ENCODE results near the gene RERGL.
"Not testable (repeated sequence)": the region's sequence is repeated elsewhere in the genome, so short reads cannot be mapped to it uniquely, and the experiment has no call there.

Gene RERGL

GRCh38 chr12:18090093-18090492 lies at the start of gene RERGL:
RERGL (minus strand) TSS chr12:18090193; CDS start chr12:18090140, 53 bp downstream.
- in situ Hi-C loops (cut with MboI; ENCODE audit: low sequenced_read_pairs), result no loop called here

DNA sequence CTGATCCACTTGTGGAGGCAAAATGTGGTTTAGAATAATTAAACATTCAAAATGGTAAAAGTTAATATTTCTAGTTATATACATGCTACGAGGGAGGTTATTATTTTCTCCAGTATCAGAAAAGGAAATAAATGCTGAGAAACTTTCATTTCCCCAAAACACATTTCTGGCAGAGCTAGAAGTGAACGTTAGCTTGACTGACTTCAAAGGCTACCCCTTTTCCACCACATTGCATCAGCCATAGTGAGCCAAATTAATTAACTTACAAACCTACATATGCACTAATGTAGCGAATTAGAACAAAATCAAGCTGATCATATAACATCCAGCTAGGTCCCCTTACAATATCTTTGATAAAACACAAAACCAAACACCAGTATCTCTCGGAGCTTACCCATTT lies 49.3 kb upstream of the RERGL start:
- in situ Hi-C loops (cut with MboI; ENCODE audit: low sequenced_read_pairs), result no loop called here

DNA sequence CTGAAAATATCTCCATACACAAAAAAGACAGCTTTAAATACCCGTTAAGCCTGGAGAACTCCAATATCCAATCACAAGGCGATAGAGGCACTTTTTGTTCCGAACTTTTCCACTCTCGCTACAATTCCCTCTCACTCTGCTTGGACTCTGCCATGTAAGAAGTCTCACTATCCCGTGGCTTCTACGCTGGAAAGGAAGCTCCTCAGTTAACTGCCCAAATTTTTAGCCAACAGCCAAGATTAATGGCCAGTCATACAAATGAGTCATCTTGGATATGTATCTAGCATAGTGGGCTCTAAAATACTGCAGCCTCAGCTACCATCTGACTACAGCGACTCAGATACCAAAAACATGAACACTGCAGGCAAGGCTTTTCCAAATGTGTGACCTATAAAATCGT lies 45.5 kb upstream of the RERGL start:
- in situ Hi-C loops (cut with MboI; ENCODE audit: low sequenced_read_pairs), result no loop called here

GRCh38 chr12:18135086-18135485 lies 45.1 kb upstream of the RERGL start:
- in situ Hi-C loops (cut with MboI; ENCODE audit: low sequenced_read_pairs), result no loop called here

DNA sequence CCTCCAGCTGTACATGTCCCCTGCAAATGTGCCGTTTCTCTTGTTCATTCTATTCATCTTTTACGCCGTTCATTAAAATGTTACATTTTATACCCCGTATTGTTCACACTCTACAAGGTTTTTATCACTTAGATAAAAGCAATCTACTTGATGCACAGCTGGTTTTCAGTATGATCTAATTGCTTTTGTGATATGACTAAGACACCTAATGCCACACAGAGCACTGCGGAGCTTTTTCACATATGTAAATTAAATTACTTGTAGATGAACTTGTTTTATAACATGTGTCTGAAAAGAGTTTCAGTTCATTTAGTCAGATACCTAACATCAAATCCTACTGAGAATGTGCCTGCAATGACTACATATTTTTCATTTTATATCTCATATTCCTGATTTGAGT lies 40.9 kb upstream of the RERGL start:
- in situ Hi-C loops (cut with MboI; ENCODE audit: low sequenced_read_pairs), result no loop called here

- in situ Hi-C loops (cut with MboI; ENCODE audit: low sequenced_read_pairs), result no loop called here
These were observed 33.7 kb upstream of the RERGL start for GRCh38 chr12:18123707-18124106.

DNA sequence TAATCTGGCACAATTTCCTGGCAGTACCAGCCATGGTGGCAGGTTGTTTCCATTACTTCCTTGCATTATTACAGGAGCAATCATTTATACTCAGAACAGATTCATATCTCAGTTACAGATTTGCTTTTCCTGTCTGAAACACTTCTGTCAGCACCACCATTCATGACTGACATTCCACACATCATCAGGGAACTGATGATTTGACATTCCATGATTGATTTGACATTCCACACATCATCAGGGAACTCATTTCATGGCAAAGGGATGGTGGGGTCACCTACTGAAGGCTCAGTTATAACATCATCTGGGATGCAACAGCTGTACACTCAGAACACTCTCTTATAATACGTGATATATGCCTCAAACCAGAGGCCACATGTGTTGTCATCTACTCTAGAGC lies 30.9 kb upstream of the RERGL start:
- in situ Hi-C loops (cut with MboI; ENCODE audit: low sequenced_read_pairs), result no loop called here

DNA sequence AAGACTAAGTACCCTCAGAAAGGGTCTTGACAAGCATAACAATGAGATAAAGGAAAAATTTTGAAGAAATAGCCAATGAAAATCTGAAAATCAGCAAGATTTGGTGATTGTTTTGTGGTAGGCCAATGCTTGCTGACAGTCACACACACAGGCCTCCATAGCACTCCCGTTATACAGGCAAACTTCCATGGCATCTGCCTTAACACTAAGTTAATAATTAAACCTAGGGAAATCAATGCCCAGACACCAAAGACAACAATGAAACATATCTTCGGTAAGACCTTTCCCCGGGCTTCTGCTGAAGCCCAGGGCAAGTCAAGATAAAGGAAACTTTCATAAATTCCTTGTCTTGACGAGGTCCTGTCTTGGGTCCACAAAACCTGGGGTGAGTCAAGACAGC lies 18.6 kb upstream of the RERGL start:
- in situ Hi-C loops (cut with MboI; ENCODE audit: low sequenced_read_pairs), result no loop called here

GRCh38 chr12:18103624-18104023 lies 13.6 kb upstream of the RERGL start:
- in situ Hi-C loops (cut with MboI; ENCODE audit: low sequenced_read_pairs), result no loop called here

DNA sequence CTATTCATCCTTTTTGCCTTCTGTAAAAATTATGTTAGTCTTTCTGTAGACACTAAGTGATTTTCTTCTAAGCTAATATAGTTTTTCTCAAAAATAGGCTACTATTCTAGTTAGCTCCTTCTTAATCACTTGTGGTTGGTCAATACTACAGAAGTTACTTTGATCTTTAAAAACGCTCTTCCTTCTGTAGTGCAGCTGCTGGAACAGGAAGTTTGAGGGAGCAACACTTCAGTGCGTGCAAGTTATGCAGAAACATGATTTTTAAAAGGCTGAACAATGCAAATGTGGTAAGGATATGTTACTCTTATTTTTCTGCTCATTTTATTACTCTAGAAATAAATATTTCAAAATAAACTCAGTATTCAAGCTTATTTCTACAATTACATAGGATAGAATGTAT lies 11.1 kb upstream of the RERGL start:
- in situ Hi-C loops (cut with MboI; ENCODE audit: low sequenced_read_pairs), result no loop called here

DNA sequence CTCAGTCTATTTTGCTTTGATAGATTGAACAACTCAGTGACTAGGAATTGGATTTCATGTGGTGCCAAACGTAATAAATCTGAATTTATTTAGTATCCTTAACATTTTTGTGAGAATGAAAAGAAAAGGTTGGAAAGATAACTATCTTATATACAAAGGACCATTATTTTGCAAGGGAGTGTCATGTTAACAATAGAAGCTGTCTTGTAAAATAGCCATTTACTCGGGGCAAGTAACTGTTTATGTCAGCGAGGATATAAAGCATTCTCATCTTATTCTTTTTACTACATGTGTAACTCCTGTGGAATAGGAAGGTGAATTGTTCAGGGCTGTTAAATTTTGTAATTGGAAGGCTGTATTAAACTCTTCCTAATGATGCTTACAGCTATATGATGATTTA lies 5.9 kb downstream of the RERGL start:
- in situ Hi-C loops (cut with MboI; ENCODE audit: low sequenced_read_pairs), result no loop called here

- in situ Hi-C loops (cut with MboI; ENCODE audit: low sequenced_read_pairs), result no loop called here
These were observed 10.3 kb downstream of the RERGL start for GRCh38 chr12:18079541-18080246.

GRCh38 chr12:18074001-18074400 lies 16.0 kb downstream of the RERGL start:
- in situ Hi-C loops (cut with MboI; ENCODE audit: low sequenced_read_pairs), result no loop called here

DNA sequence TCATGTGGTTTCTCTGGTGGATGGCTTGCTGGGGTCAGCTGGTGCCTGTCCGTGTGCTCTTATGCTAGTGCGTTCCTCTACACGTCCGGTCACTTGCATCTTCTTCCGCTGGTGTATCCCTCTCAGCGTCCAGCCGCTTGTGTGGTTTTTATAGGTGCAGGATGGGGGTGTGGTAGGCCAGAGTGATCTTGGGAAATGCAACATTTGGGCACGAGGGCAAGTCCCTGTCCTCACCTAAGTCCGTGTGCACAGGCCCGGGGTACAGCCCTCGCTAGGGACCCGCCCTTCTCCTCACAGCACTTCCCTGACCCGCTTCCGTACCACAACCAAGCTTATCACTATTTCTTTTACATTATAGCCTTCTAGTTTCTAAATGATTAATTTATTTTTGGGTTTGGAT lies 17.3 kb downstream of the RERGL start:
- in situ Hi-C loops (cut with MboI; ENCODE audit: low sequenced_read_pairs), result no loop called here

- in situ Hi-C loops (cut with MboI; ENCODE audit: low sequenced_read_pairs), result no loop called here
These were observed 18.7 kb downstream of the RERGL start for GRCh38 chr12:18071336-18071735.

DNA sequence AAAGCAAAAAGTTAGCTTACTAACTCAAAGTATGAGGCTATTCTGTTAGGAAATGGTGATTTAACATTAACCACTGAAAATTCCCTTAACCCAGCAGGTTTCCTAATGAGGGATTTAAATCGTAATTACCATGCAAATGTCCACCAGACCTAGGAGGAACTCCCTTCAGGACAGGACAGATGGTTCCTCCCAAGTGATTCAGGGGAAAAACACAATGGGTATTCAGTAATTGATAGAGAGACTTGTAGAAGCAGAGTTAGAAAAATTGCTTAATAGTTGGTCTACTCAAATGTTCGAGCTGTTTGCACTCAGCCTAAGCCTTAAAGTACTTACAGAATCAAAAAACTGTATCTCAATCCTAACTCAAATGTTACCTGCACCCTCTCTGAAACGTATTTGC lies 21.6 kb downstream of the RERGL start:
- in situ Hi-C loops (cut with MboI; ENCODE audit: low sequenced_read_pairs), result no loop called here

DNA sequence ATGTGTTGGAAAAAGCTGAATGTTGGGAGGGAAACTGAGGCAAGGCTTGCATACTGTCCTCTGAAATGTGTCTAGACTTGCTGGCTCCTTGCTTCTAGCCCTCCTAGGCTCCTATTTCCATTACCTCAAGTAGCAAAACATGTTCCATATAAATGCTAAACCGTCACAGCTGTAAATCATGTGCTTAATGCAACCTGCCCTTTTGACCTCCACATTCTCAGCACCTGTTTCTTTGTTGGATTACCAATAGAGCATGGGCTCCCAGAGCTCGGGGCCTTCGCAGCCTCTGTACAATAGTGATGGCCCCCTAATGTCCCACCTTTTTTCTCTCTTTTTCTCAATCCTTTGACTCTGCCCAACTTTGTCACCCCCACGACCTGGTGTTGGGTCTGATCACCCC lies 23.3 kb downstream of the RERGL start:
- in situ Hi-C loops (cut with MboI; ENCODE audit: low sequenced_read_pairs), result no loop called here

DNA sequence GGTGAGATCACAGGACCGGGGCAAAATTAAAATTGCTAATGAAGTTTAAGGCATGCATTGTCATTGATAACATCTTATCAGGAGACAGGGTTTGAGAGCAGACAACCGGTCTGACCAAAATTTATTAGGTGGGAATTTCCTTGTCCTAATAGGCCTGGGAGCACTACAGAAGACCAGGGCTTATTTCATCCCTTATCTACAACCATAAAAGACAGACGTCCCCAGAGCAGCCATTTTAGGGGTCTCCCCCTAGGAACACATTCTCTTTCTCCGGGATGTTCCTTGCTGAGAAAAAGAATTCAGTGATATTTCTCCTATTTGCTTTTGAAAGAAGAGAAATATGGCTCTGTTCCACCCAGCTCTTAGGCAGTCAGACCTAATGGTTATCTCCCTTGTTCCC lies 27.1 kb downstream of the RERGL start:
- in situ Hi-C loops (cut with MboI; ENCODE audit: low sequenced_read_pairs), result not testable (repeated sequence)

- in situ Hi-C loops (cut with MboI; ENCODE audit: low sequenced_read_pairs), result no loop called here
These were observed 32.9 kb downstream of the RERGL start for GRCh38 chr12:18057051-18057450.

DNA sequence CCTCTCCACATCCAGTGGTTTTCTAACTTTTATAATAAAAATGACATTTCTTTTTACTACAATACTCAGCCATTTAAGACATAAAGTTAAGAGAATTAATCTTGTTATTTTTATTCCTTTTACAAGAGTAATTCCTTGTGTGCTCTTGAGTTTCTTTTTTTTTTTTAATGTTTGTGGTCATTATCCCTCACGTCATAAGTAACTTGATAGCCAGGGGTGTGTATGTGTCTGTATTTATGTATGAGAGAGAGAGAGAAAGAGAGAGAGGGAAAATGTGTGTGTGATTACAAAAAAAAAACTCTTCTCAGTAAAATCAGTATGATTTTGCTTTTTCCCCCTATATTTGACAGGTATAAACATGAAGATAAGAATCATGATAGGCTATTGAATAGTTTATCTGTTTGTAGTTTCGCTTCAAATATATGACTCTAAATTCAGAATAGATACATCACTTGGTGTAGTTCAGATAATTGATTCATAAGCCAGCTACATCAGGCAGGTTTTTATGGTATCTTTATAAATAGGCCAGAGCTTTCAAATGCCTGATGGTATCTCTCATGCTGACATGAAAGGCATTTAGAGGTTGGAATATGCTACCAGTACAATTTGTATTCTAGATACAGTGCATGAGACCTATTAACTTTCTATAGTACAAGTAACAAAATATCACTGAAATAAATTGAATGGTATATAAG lies 34.9 kb downstream of the RERGL start:
- in situ Hi-C loops (cut with MboI; ENCODE audit: low sequenced_read_pairs), result no loop called here

- in situ Hi-C loops (cut with MboI; ENCODE audit: low sequenced_read_pairs), result no loop called here
These were observed 44.5 kb downstream of the RERGL start for GRCh38 chr12:18045446-18045992.

DNA sequence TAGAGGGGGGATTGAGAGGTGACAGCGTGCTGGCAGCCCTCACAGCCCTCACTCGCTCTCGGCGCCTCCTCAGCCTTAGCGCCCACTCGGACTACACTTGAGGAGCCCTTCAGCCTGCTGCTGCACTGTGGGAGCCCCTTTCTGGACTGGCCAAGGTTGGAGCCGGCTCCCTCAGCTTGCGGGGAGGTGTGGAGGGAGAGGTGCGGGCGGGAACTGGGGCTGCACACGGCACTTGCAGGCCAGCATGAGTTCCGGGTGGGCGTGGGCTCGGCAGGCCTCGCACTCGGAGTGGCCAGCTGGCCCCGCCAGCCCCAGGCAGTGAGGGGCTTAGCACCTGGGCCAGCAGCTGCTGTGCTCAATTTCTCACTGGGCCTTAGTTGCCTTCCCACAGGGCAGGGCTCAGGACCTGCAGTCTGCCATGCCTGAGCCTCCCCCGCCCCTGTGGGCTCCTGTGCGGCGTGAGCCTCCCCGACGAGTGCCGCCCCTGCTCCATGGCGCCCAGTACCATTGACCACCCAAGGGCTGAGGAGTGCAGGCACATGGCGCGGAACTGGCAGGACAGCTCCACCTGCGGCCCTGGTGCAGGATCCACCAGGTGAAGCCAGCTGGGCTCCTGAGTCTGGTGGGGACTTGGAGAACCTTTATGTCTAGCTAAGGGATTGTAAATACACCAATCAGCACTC lies 49.8 kb downstream of the RERGL start:
- in situ Hi-C loops (cut with MboI; ENCODE audit: low sequenced_read_pairs), result not testable (repeated sequence)

Measured in HL-60/S4 (cell line).